Gastrocnemius medialis (tissue), 4 donors: ENCODE data around the gene APOC3.

Source experiments
- CTCF ChIP-seq, 5 experiments: fragments of 450-650 bp in 3 of 5; fragments of 200-600 bp in 2 of 5; sonication (generic) in 2 of 5; IDR thresholded peaks in 4 of 5; conservative IDR thresholded peaks in 1 of 5; 1 replicate in 4 of 5; 2 replicates in 1 of 5; pipeline ENCODE4 v1.5.1; 2016 to 2019; ENCODE audit warnings: antibody characterized with exemption in 5 of 5, mild to moderate bottlenecking in 3 of 5, moderate library complexity in 3 of 5
- POLR2A ChIP-seq, 2 donors: fragments of 450-650 bp; IDR thresholded peaks; one replicate each; pipeline ENCODE4 v1.6.1; 2017; ENCODE audit warnings: antibody characterized with exemption in 2 of 2, mild to moderate bottlenecking in 2 of 2, moderate library complexity in 2 of 2

GRCh38 chr11:116804001-116804400, 25.7 kb upstream of the APOC3 start:
- TF ChIP-seq CTCF (IDR thresholded peaks at IDR 0.05 in 4 of 5, conservative IDR thresholded peaks at IDR 0.05 in 1 of 5) (no peak), POLR2A (IDR thresholded peaks at IDR 0.05) (no peak)
